H1 (cell line): ENCODE results near the gene SLC9A5. TPM values are rescaled to one million over a fixed set of nuclear protein-coding genes. Genes with fewer than 3 reads are reported as not detected.

Source experiments
- CTCF ChIA-PET: fragments of 300-600 bp; sonication (Branson Sonifier 250); formaldehyde crosslinking; loops from one replicate; lab custom pipeline; 2021; ENCODE audit not compliant: partially characterized antibody; lab: Charles Lee
- POLR2A ChIA-PET: fragments of 300-600 bp; sonication (Branson Sonifier 250); formaldehyde crosslinking; loops from one replicate; lab custom pipeline; 2021; ENCODE audit warnings: inconsistent platforms; ENCODE audit not compliant: partially characterized antibody; lab: Charles Lee
- DNase-seq, 2 experiments: peaks; one replicate each; pipeline versions ENCODE4 v3.0.0 to v3.0.0-alpha.2; 2010 to 2022; ENCODE audit warnings: low spot score in 2 of 2, low read depth in 1 of 2, mixed read lengths in 1 of 2
- FAIRE-seq: peaks from 2 replicates; lab custom pipeline; 2011; peaks lifted over from hg19 to GRCh38; lab: Jason Lieb, UNC
- H2AFZ ChIP-seq: 2 replicates; pipeline ENCODE4 v1.8.1; 2012; ENCODE audit warnings: low read length, inconsistent platforms
- H2AK5ac ChIP-seq: 2 replicates; pipeline ENCODE4 v1.6.1; 2013; ENCODE audit warnings: low read depth, low read length
- H2BK120ac ChIP-seq: replicated peaks from 2 replicates; pipeline ENCODE3; 2013; ENCODE audit warnings: low read depth, low read length, inconsistent platforms
- H2BK12ac ChIP-seq: 2 replicates; pipeline ENCODE4 v1.6.1; 2013; ENCODE audit warnings: low read depth, low read length
- H2BK15ac ChIP-seq: 2 replicates; pipeline ENCODE4 v1.6.1; 2013; ENCODE audit warnings: low read length
- H2BK20ac ChIP-seq: 2 replicates; pipeline ENCODE4 v1.6.1; 2013; ENCODE audit warnings: low read length
- H2BK5ac ChIP-seq: 2 replicates; pipeline ENCODE4 v1.6.1; 2013; ENCODE audit warnings: low read depth, low read length
- H3K14ac ChIP-seq: 2 replicates; pipeline ENCODE4 v1.6.1; 2013; ENCODE audit warnings: inconsistent platforms; ENCODE audit not compliant: insufficient read length
- H3K18ac ChIP-seq: 2 replicates; pipeline ENCODE4 v1.6.1; 2013; ENCODE audit warnings: low read length; ENCODE audit errors: extremely low read depth
- H3K23ac ChIP-seq: 2 replicates; pipeline ENCODE4 v1.6.1; 2013; ENCODE audit warnings: inconsistent platforms; ENCODE audit not compliant: insufficient read length
- H3K23me2 ChIP-seq: 2 replicates; pipeline ENCODE4 v1.6.1; 2013; ENCODE audit warnings: low read depth, low read length
- H3K27ac ChIP-seq: 2 replicates; pipeline ENCODE4 v1.6.1; 2011; ENCODE audit warnings: low read depth, low read length, inconsistent platforms
- H3K27me3 ChIP-seq, 4 experiments: replicated peaks in 1 of 4; 1 replicate in 1 of 4; 2 replicates in 3 of 4; pipeline versions ENCODE4 v1.6.1 to v1.8.1; 2011 to 2013; ENCODE audit warnings: low read length in 3 of 4, mild to moderate bottlenecking in 3 of 4, inconsistent platforms in 2 of 4, mixed read lengths in 2 of 4, moderate library complexity in 1 of 4; ENCODE audit not compliant: control insufficient read depth in 3 of 4, insufficient read depth in 3 of 4; ENCODE audit errors: extremely low read depth in 1 of 4
- H3K36me3 ChIP-seq, 4 experiments: 2 replicates each; pipeline versions ENCODE4 v1.6.1 to v1.8.1; 2011 to 2013; ENCODE audit warnings: mild to moderate bottlenecking in 4 of 4, low read length in 3 of 4, moderate library complexity in 2 of 4, control low read depth in 1 of 4, inconsistent platforms in 1 of 4; ENCODE audit not compliant: insufficient read depth in 4 of 4, control insufficient read depth in 2 of 4
- H3K4ac ChIP-seq: replicated peaks from 2 replicates; pipeline ENCODE3; 2013; ENCODE audit warnings: low read length, low read depth, mixed read lengths, inconsistent platforms; ENCODE audit not compliant: insufficient read length
- H3K4me1 ChIP-seq, 4 experiments: replicated peaks in 1 of 4; 1 replicate in 1 of 4; 2 replicates in 3 of 4; pipeline versions ENCODE4 v1.6.1 to v1.8.1; 2011 to 2013; ENCODE audit warnings: low read length in 3 of 4, inconsistent platforms in 2 of 4, mixed read lengths in 1 of 4; ENCODE audit not compliant: insufficient read depth in 4 of 4, control insufficient read depth in 3 of 4
- H3K4me2 ChIP-seq, 2 experiments: 2 replicates each; pipeline versions ENCODE4 v1.6.1 to v1.8.1; 2011 to 2013; ENCODE audit warnings: low read depth in 2 of 2, low read length in 2 of 2, control low read depth in 1 of 2, inconsistent platforms in 1 of 2, mild to moderate bottlenecking in 1 of 2; ENCODE audit not compliant: insufficient read depth in 1 of 2
- H3K4me3 ChIP-seq, 4 experiments: fragments of 200-600, 300-600 bp in 1 of 4; sonication (generic), shearing (Covaris generic), sonication (Bioruptor Twin) in 1 of 4; 2 replicates each; pipeline versions ENCODE4 v1.5.1 to v1.8.1; 2011 to 2016; ENCODE audit warnings: low read length in 4 of 4, low read depth in 3 of 4, control low read depth in 2 of 4, inconsistent platforms in 2 of 4, mild to moderate bottlenecking in 2 of 4, mixed read lengths in 1 of 4, moderate library complexity in 1 of 4; ENCODE audit not compliant: insufficient read depth in 2 of 4; ENCODE audit errors: extremely low read depth in 1 of 4
- H3K56ac ChIP-seq: replicated peaks from 2 replicates; pipeline ENCODE3; 2013; ENCODE audit warnings: low read depth, mild to moderate bottlenecking, mixed read lengths, low read length, inconsistent platforms; ENCODE audit not compliant: insufficient read length
- H3K79me1 ChIP-seq: 2 replicates; pipeline ENCODE4 v1.6.1; 2013; ENCODE audit warnings: low read depth, low read length, control low read depth
- H3K79me2 ChIP-seq, 2 experiments: 2 replicates each; pipeline versions ENCODE4 v1.6.1 to v1.8.1; 2012 to 2013; ENCODE audit warnings: low read length in 2 of 2, mild to moderate bottlenecking in 2 of 2, inconsistent platforms in 1 of 2; ENCODE audit not compliant: insufficient read depth in 2 of 2, control insufficient read depth in 1 of 2
- H3K9ac ChIP-seq, 4 experiments: replicated peaks in 1 of 4; 1 replicate in 1 of 4; 2 replicates in 3 of 4; pipeline versions ENCODE4 v1.6.1 to v1.8.1; 2011 to 2013; ENCODE audit warnings: low read depth in 3 of 4, low read length in 3 of 4, control low read depth in 2 of 4, mild to moderate bottlenecking in 2 of 4, moderate library complexity in 2 of 4, inconsistent platforms in 1 of 4; ENCODE audit errors: extremely low read depth in 1 of 4
- H3K9me3 ChIP-seq, 2 experiments: 2 replicates each; pipeline versions ENCODE4 v1.6.1 to v1.8.1; 2012 to 2013; ENCODE audit warnings: mild to moderate bottlenecking in 2 of 2, moderate library complexity in 2 of 2, control low read depth in 1 of 2, inconsistent platforms in 1 of 2, low read depth in 1 of 2, low read length in 1 of 2, mixed read lengths in 1 of 2; ENCODE audit not compliant: insufficient read depth in 2 of 2
- H4K20me1 ChIP-seq, 2 experiments: replicated peaks in 1 of 2; 2 replicates each; pipeline versions ENCODE3 to v1.8.1; 2011 to 2013; ENCODE audit warnings: inconsistent platforms in 2 of 2, low read length in 2 of 2, mild to moderate bottlenecking in 1 of 2; ENCODE audit not compliant: insufficient read depth in 2 of 2, control insufficient read depth in 1 of 2
- H4K5ac ChIP-seq: 2 replicates; pipeline ENCODE4 v1.6.1; 2013; ENCODE audit warnings: low read length, low read depth, mixed read lengths, inconsistent platforms; ENCODE audit not compliant: insufficient read length
- H4K8ac ChIP-seq: 2 replicates; pipeline ENCODE4 v1.8.0; 2013; ENCODE audit warnings: mild to moderate bottlenecking, moderate library complexity, low read length, inconsistent platforms; ENCODE audit not compliant: insufficient read depth; ENCODE audit errors: extremely low read depth
- H4K91ac ChIP-seq: replicated peaks from 2 replicates; pipeline ENCODE3; 2013; ENCODE audit warnings: low read length, mixed read lengths, inconsistent platforms; ENCODE audit not compliant: insufficient read length
- ASH2L ChIP-seq: fragments of 200-600, 300-600 bp; sonication (generic); IDR thresholded peaks from one replicate; pipeline ENCODE4 v1.7.1; 2017; ENCODE audit warnings: low read length
- BACH1 ChIP-seq: IDR thresholded peaks from 2 replicates; pipeline ENCODE4 v1.6.1; 2012; ENCODE audit warnings: low read length, improper control_type of control experiment
- CHD2 ChIP-seq: IDR thresholded peaks from 2 replicates; pipeline ENCODE4 v1.6.1; 2012; ENCODE audit warnings: low read length, improper control_type of control experiment
- EGR1 ChIP-seq: IDR thresholded peaks from 2 replicates; pipeline ENCODE4 v1.6.1; 2011; ENCODE audit warnings: low read depth, low read length, borderline replicate concordance
- JUND ChIP-seq: IDR thresholded peaks from 2 replicates; pipeline ENCODE4 v1.6.1; 2011; ENCODE audit warnings: mild to moderate bottlenecking, improper control_type of control experiment, low read length
- MAFK ChIP-seq: IDR thresholded peaks from 2 replicates; pipeline ENCODE4 v1.6.1; 2012; ENCODE audit warnings: low read depth, mild to moderate bottlenecking, improper control_type of control experiment, low read length
- NRF1 ChIP-seq: IDR thresholded peaks from 2 replicates; pipeline ENCODE4 v1.6.1; 2011; ENCODE audit warnings: mild to moderate bottlenecking, low read depth, low read length, improper control_type of control experiment
- POLR2AphosphoS5 ChIP-seq: IDR thresholded peaks from 2 replicates; pipeline ENCODE4 v1.6.1; 2011; ENCODE audit warnings: low read depth, low read length
- RBBP5 ChIP-seq: IDR thresholded peaks from 2 replicates; pipeline ENCODE4 v1.7.1; 2012; ENCODE audit warnings: low read depth, mild to moderate bottlenecking, inconsistent platforms, low read length, moderate library complexity, borderline replicate concordance
- SIN3A ChIP-seq, 2 experiments: IDR thresholded peaks in 1 of 2; conservative IDR thresholded peaks in 1 of 2; 2 replicates each; pipeline ENCODE4 v1.6.1; 2011 to 2012; ENCODE audit warnings: low read length in 2 of 2, improper control_type of control experiment in 1 of 2, low read depth in 1 of 2, mild to moderate bottlenecking in 1 of 2
- SUZ12 ChIP-seq: fragments of 200-600 bp; sonication (generic); IDR thresholded peaks from 2 replicates; pipeline ENCODE4 v1.6.1; 2012; ENCODE audit warnings: mild to moderate bottlenecking, inconsistent platforms, low read length, moderate library complexity, mixed read lengths
- polyA plus RNA-seq, 7 experiments: library from polyadenylated mRNA; depleted of rRNA in 3 of 7; stranded (reverse) in 5 of 7; unstranded in 2 of 7; fragments of >200 nt in 5 of 7; fragments of 200-250 nt in 2 of 7; gene quantifications; 1 replicate in 5 of 7; 2 replicates in 1 of 7; 4 replicates in 1 of 7; pipeline versions ENCODE4 v1.2.1 to v1.2.3, GENCODE V29; 2011 to 2013; ENCODE audit warnings: missing spikeins in 2 of 7, mixed read lengths in 2 of 7
- total RNA-seq: library from RNA; stranded (reverse); fragmentation: NEBNext Ultra II Directional; extraction: Animal tissue kit (Norgen Biotek cat#: 25700); gene quantifications from 2 replicates; pipeline ENCODE4 v1.2.1, GENCODE V29; 2021
- TF ChIP-seq, protein P1 (sequence below): IDR thresholded peaks from 2 replicates; pipeline ENCODE4 v1.6.1; 2012; ENCODE audit warnings: inconsistent platforms
- TF ChIP-seq, protein P2 (sequence below): IDR thresholded peaks from 2 replicates; pipeline ENCODE4 v1.6.1; 2011; ENCODE audit warnings: low read length, improper control_type of control experiment

The SLC9A5 gene
- total and polyA plus RNA-seq, 2 of the 8 experiments (the other 6 are each of a cell fraction or from before 2014, with no cell fraction given) = 7.9 to 8.6 TPM

DNA sequence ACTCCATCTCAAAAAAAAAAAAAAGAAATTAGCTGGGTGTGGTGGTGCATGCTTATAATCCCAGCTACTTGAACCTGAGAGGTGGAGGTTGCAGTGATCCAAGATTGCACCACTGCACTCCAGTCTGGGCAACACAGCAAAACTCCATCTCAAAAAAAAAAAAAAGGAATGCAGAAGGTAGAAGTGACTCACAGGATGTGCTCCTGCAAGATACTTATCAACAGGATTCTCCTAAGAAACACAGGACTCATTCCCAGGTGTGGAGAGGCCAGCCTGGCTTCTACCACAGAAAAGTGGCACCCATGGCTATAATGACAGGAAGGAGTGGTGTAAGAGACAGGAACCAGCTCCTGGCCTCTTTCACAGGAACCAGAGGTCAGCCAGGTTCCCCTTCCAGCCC is 36.0 kb upstream of the SLC9A5 start:
- Histone ChIP-seq H3K14ac (no peak overlapping the region), H3K4me3 (no peak overlapping the region), H3K56ac (no peak overlapping the region), H2BK5ac (no peak overlapping the region), H3K9ac (no peak overlapping the region), H3K23me2 (no peaks in the 10 kb centered on the region), H3K23ac (no peak overlapping the region), H3K27ac (no peak overlapping the region), H4K20me1 (no peaks in the 10 kb centered on the region), H3K4ac (no peak overlapping the region), H4K91ac (no peak overlapping the region), H3K27me3 (peaks cover 0 to 12% (median 10%) of the 10 kb centered on the region in 4 experiments; a peak in 4 of 7 replicates), H3K9me3 (no peaks in the 10 kb centered on the region), H3K4me1 (no peaks in the 10 kb centered on the region; a peak in 1 of 7 replicates), H3K36me3 (no peaks in the 10 kb centered on the region), H2BK20ac (no peak overlapping the region), H3K4me2 (no peak overlapping the region), H4K8ac (no peak overlapping the region), H2BK15ac (no peak overlapping the region), H2BK120ac (no peak overlapping the region), H3K79me2 (no peaks in the 10 kb centered on the region), H4K5ac (no peak overlapping the region), H3K18ac (no peak overlapping the region), H2BK12ac (no peak overlapping the region), H2AFZ (no peak overlapping the region), H2AK5ac (no peak overlapping the region), H3K79me1 (no peaks in the 10 kb centered on the region)
- FAIRE-seq (no peak), DNase-seq (no peak)
- no peak for TF ChIP-seq EGR1
- TF ChIP-seq MAFK = no peak
- TF ChIP-seq BACH1 = no peak
- TF ChIP-seq, protein P1, sequence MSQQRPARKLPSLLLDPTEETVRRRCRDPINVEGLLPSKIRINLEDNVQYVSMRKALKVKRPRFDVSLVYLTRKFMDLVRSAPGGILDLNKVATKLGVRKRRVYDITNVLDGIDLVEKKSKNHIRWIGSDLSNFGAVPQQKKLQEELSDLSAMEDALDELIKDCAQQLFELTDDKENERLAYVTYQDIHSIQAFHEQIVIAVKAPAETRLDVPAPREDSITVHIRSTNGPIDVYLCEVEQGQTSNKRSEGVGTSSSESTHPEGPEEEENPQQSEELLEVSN = no peak
- no peak for TF ChIP-seq CHD2
- no peak for TF ChIP-seq JUND
- no peak for TF ChIP-seq SUZ12
- no peak for TF ChIP-seq NRF1
- TF ChIP-seq POLR2AphosphoS5 = no peak
- no peak for TF ChIP-seq SIN3A (conservative IDR thresholded peaks at IDR 0.05 in 1 of 2, IDR thresholded peaks at IDR 0.05 in 1 of 2; ENCODE audit: low read depth in 1 of 2, low read length in 2 of 2)
- no peak for TF ChIP-seq ASH2L
- TF ChIP-seq, protein P2, sequence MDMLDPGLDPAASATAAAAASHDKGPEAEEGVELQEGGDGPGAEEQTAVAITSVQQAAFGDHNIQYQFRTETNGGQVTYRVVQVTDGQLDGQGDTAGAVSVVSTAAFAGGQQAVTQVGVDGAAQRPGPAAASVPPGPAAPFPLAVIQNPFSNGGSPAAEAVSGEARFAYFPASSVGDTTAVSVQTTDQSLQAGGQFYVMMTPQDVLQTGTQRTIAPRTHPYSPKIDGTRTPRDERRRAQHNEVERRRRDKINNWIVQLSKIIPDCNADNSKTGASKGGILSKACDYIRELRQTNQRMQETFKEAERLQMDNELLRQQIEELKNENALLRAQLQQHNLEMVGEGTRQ = no peak
- no peak for TF ChIP-seq RBBP5
- CTCF ChIA-PET = interaction anchor here (0.6 to 8.9 kb wide), 4 partner anchors 11 to 83 kb away, joined by 3 to 111 read pairs (median 4); partner anchors contain the start of genes E2F4 and ELMO3
- POLR2A ChIA-PET = interaction anchor here (0.9 to 3.5 kb wide), 4 partner anchors 8 to 247 kb away, joined by 3 to 19 read pairs (median 3); partner anchors contain the start of gene TMEM208
